Uterus (tissue), 2 donors: Measurements from ENCODE around the gene GIT2.

ENCODE experiments used
- CTCF ChIP-seq, 4 experiments: fragments of 200-600 bp in 2 of 4; fragments of 450-650 bp in 2 of 4; sonication (generic) in 2 of 4; IDR thresholded peaks; one replicate each; pipeline ENCODE4 v1.5.1; 2016 to 2019; ENCODE audit warnings: antibody characterized with exemption in 4 of 4, mild to moderate bottlenecking in 2 of 4, moderate library complexity in 1 of 4
- POLR2A ChIP-seq, 2 donors: fragments of 450-650 bp; IDR thresholded peaks; one replicate each; pipeline ENCODE4 v1.6.1; 2016; ENCODE audit warnings: antibody characterized with exemption in 2 of 2, mild to moderate bottlenecking in 1 of 2, moderate library complexity in 1 of 2

- TF ChIP-seq CTCF (IDR thresholded peaks at IDR 0.05) (no peak), POLR2A (IDR thresholded peaks at IDR 0.05) (no peak)
Measured at GRCh38 chr12:109940339-109940923, 55.7 kb downstream of the GIT2 start.
